Left kidney (tissue), 2 donors: Measurements from ENCODE around the gene SAMD11. TPM values are rescaled to one million over a fixed set of nuclear protein-coding genes. Genes with fewer than 3 reads are reported as not detected.

Source experiments
- DNase-seq: peaks from one replicate; pipeline ENCODE4 v3.0.0-alpha.2; 2013
- polyA plus RNA-seq: library from polyadenylated mRNA; unstranded; fragments of 120-200 nt; gene quantifications from one replicate; pipeline ENCODE4 v1.2.1, GENCODE V29; 2013; ENCODE audit not compliant: insufficient read length

Gene SAMD11
- polyA plus RNA-seq, 1 donor, result 45.7 TPM

- no peak for DNase-seq
Observed at GRCh38 chr1:931380-932172, 7.9 kb downstream of the SAMD11 start.

- no peak for DNase-seq
Observed at GRCh38 chr1:932173-932510, 8.4 kb downstream of the SAMD11 start.

- DNase-seq, result no peak
Observed at GRCh38 chr1:932776-933602, 9.3 kb downstream of the SAMD11 start.

- no peak for DNase-seq
Observed at GRCh38 chr1:933603-933940, 9.8 kb downstream of the SAMD11 start.

GRCh38 chr1:934991-935750, 11.4 kb downstream of the SAMD11 start:
- DNase-seq, result no peak

- no peak for DNase-seq
Observed at GRCh38 chr1:935751-936231, 12.1 kb downstream of the SAMD11 start.

GRCh38 chr1:936348-937264, 12.9 kb downstream of the SAMD11 start:
- no peak for DNase-seq

- no peak for DNase-seq
Observed at GRCh38 chr1:937521-937920, 13.8 kb downstream of the SAMD11 start.

- no peak for DNase-seq
Observed at GRCh38 chr1:938088-938683, 14.5 kb downstream of the SAMD11 start.

GRCh38 chr1:938711-939489, 15.2 kb downstream of the SAMD11 start:
- DNase-seq, result no peak

- DNase-seq, result no peak
Observed at GRCh38 chr1:939511-940106, 15.9 kb downstream of the SAMD11 start.

GRCh38 chr1:940107-941014, 16.6 kb downstream of the SAMD11 start:
- DNase-seq, result peak; percentile 86

- no peak for DNase-seq
Observed at GRCh38 chr1:941015-941587, 17.4 kb downstream of the SAMD11 start.

- DNase-seq, result peak; percentile 85
Observed at GRCh38 chr1:941588-942383, 18.1 kb downstream of the SAMD11 start.

- DNase-seq, result no peak
Observed at GRCh38 chr1:942411-942821, 18.7 kb downstream of the SAMD11 start.

- no peak for DNase-seq
Observed at GRCh38 chr1:942864-943533, 19.3 kb downstream of the SAMD11 start.
